HPDE6-E6E7 (cell line): ENCODE results near the gene SLX9.
"Not testable (repeated sequence)": the region's sequence is repeated elsewhere in the genome, so short reads cannot be mapped to it uniquely, and the experiment has no call there.

Experiments
- DNase-seq: peaks from one replicate; pipeline ENCODE4 v3.0.0; 2011; ENCODE audit warnings: missing footprints; ENCODE audit errors: extremely low spot score

The SLX9 gene

DNA sequence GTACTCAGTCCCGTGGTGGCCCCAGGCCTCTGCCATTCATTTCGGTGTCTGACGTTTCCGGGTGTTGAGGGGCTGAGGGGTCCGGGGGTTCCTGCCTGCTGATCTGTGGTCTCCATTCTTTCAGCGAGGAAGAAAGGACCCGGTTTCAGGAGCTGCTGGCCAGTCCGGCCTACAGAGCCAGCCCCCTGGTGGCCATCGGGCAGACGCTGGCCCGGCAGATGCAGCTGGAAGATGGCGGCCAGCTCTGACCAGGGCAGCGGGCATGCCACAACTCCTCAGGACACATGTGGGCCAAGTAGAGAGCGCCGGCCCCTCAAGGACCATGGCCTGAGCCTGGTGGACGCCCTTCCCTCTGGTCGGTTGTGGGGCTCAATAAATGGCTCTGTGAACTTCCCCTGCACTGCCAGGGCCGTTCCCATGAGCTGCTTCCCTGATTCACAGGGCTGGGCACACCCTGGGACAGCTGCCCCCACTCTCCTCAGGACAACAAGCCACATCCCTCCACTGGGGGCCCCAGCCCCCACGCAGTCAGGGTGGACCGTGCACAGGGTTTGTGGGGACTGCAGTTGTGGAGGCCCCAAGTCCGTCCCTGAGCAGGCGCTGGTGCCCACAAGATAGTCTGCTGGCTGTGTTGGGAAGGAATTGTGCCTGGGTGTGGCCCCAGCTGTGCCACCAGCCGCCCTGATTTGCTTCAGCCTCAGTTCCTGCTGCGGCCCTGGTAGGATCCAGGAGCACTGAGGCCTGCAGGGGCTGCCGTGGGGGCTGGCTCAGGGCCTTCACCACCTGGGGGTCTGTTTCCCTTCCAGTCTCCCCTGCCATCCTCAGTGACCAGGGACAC, 36.9 kb downstream of the SLX9 start:
- not testable (repeated sequence) for DNase-seq

DNA sequence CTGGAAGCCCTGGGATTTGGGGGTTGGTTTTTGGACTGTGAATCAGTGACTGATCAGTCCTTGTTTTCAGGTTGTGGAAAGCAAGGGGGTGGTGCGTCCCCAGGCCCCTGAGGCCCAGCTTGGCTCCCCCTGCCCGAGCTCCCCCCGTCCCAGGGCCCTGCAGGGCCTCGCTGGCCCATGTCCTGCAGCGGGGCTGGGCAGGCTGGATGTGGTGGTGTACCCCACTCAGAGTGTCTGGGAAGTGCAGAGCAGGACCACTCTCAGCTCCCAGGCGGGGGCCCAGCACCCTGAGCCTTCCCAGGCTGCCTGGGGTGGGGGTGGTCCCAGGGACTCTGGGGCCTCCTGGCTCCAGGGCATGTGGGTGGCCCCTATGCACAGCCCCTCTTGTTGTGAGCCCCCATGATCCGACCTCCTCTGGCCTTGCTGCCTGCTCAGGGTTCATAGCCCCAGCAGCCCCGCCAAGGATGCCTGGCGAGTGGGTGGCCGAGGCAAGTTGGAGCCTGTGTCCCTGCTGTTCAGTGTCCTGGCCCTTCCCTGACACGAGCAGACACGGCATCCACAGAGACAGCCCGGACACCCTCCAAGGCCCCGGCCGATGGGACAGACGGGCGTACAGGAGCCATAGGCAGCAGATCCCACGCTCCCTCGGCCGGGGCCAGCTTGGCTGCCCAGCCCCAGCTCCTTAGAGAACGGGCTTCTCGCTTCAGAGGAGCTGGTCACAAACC, 37.9 kb downstream of the SLX9 start:
- DNase-seq: no peak

DNA sequence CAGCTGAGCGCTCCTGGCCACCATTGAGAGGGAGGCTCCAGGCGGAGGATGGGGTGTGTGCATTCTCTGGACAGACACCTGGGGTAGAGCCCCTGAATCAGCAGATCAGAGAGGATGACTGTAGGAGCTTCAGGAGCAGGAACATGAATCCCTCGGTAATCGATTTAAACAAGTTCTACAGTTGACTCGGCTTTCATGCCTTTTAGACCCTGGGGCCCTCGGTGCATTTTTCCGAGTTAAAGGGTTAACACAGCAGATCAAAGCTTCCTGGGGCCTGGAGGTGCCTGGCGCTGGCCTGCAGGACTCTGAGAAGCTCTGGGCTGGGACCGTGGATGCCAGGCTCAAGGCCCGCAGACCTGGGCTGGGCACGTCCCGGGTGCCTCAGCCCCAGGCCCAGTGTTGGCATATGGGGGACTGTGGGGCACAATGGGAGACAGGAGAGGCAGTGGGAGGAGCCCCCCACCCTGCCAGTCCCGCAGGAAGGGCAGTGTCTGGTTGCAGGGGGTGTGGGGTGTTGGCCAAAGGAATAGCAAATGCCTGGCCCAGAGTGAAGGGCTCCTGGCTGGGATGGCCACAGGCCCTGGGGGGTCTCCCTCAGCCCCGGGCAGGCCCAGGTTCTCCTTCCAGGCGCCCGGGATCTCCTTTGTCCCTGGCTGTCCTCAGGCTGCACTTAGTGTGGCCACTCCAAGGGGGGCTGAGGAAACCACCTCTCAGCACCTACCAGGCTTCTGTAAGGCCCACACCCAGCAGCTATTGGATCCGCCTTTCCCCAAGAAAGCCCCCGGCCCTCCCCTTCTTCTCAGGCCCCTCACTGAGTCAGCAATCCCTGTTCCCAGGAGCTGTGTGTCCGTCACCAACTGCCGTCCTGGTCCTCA, 40.1 kb downstream of the SLX9 start:
- DNase-seq: no peak

DNA sequence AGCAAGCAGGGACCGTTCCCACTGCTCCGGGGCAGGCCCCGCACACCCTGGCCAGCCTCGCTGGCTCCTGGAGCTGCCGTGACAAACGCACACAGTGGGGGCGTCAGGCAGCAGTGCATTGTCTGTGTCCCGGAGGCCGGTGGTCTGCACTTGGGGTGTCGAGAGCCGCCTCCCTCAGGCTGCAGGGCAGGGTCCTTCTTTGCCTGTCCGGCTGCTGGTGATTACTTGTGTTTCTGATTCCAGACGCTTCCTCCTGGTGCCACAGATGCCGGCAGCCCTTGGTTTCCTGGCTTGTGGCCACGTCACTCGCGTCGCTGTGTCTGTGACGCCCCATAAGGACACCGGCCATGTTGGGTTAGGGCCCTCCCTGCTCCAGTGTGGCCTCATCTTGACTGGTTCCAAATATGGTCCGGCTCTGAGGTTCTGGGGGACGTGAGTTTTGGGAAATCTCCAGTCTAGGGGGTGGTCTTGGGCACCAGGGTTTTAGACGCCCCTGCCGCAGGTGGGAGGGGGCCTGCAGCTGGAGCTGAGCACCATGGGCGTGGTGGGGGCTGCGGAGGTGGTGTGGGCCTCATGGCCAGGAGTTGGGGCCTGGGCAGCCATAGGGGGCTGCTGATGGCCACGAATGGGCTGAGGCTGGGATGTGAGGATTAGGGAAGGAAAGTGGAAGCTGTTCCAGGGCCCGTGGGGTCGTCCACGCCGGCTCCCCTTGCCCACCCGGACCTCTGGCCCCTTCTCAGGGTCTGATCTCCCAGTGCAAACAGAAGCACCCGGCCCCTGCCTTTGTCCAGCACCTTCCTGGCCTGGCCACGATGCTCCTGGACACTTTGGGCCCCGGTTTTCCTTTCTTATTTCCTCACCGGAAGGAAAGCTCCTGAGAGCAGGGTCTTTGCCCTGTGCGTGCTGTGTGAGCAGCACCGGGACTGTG, 41.0 kb downstream of the SLX9 start:
- DNase-seq: no peak

DNA sequence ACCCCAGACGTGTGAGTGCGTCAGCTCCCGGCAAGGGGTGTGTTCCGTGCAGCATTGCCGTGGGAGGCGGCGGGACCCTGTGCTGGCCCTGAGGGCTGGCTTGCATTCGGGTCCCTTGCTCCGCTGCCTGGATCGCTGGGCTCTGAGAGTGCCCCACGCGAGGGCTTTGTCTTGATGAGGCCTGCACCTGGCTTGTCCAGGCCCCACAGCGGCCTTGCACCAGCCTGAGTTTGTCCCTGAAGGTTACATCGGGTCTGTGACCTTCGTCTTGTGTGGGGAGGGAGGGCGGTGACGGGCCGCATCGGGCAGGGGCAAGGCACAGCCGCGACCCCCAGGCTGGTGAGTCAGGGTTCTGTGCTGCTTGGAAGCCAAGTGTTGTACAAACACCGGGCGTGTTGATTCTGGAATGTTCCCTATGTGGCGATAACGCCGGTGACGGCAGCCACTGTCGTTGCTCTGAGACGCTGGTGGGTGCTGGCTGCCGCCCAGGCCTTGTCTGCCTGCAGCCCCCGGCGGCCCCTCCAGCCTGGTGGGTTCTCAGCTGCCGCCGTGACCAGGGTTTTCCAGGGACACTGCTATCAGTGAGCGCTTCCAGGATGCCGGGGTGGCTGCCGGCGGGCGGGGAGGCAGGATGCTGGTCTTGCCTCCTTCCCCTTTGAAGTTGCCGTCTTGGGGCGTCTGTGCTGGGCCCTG, 42.9 kb downstream of the SLX9 start:
- no peak for DNase-seq

DNA sequence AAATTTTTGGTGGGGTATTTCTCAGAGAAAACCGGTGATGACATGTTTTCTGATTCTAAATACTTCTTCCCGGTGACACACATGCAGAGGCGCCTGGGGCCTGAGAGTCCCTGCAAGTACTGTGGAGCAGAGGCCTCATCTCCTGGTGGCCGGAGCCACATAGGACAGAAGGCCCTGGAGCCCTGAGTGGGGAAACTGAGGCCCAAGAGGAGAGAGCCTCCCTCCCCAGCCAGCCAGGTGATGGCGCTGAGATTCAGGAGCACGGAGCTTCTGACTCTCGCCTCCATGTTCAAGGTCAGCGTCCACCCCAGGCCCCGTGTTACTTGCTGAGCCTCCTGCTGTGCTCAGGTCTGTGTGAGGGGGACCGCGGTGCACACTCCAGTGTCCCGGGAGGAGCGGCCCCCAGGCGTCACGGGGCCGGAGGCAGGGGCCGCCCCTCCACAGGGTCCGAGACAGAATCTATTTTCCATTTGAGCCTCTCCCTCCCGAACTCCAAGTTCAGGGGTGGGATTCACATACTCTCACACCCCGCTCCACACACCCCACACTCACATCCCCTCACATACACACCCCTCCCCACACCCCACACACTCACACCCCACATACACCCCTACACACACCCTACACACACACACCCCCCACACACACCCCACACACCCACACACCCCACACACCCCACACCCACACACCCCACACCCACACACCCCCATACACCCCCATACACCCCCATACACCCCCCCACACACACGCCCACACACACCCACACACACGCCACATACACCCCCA, 43.8 kb downstream of the SLX9 start:
- no peak for DNase-seq

DNA sequence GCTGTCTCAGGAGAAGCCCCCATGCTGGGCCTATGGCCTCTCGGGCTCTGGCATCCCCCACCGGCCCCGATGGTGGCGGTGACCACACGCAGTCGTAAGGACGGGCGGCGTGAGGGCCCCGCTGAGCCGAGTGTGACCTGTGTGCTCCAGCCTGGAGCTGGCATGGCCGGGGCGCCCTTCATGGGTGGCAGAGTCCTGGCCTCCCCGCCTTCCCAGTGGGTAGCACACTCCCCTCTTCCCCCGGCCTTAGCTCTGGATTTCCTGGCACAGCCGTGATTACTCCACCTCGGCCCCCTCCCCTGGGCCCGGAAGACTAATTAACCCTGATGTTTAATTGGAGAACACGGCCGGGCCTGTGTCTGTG, 44.6 kb downstream of the SLX9 start:
- no peak for DNase-seq

DNA sequence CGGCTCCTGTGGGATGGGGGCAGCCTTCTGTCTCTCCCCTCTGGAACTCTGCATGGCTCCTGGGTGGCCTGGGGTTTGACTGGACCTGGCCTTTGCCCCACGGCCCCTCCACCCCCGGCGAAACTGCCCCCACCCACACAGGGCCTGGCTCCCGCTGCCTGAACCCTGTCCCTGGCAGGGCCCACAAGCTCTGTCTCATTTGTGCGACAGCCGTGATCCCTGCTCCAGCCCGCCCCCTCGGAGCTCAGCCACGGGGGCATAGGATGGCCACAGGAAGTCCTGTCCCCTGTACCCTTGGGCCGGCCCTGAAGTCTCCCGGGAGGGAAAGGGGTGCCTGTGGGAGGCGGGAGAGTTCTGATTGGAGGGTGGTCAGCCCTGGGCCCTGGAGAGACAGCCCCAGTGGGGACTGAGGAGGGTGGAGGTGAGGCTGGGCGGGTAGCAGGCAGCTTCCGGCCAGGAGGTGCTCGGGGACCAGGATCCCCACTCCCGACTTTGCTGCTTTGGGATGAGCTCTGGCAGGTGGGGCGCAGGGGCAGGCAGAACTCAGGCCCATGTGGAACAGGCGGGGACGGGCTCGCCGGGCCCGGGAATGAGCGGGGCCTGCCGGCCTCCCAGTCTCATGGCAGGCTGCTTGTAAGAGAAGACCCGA, 45.1 kb downstream of the SLX9 start:
- no peak for DNase-seq

DNA sequence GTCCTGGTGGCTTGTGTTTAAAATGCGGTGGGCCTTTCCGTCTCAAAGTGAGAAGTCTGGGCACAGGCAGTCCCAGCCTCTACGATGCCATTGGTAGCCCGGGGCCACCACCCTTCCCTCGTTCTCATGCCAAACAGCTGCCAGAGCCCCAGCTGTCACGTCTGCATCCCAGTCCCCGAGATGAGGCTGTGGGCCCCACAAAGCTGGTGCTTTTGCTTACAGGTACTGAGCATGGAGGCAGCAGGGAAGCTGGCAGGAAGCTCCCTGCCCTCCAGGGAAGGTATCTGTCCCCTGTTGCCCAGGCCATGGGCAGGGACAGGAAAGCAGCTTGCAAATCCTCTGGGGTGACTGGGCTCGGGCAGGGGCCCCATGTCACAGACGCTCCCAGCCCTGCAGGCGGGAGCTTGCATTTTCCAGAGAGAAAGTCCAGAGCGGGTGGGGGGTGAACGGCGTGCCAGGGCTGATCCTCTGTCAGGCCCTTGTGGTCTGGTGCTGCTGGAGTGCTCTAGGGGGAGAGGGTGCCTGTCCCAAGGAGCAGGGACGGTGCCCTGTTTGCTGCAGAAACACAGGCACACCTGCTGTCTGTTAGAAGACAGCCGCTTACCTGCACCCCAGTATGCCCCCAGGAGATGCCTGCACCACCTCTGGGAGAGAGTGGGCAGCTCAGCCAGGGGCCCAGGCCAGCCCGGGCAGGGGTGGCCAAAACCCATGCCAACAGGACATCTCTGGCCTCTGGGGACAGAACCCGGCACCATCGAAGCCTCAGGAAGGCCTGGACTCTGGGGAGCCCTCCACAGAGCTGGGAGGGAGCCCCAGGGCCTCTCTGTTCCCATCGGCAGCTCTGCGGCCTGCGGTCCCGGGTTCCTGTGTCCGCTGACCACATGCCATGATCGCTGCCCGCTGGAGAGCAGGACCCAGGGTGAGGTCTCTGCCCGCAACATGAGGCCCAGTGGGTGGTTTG, 45.9 kb downstream of the SLX9 start:
- DNase-seq: no peak

DNA sequence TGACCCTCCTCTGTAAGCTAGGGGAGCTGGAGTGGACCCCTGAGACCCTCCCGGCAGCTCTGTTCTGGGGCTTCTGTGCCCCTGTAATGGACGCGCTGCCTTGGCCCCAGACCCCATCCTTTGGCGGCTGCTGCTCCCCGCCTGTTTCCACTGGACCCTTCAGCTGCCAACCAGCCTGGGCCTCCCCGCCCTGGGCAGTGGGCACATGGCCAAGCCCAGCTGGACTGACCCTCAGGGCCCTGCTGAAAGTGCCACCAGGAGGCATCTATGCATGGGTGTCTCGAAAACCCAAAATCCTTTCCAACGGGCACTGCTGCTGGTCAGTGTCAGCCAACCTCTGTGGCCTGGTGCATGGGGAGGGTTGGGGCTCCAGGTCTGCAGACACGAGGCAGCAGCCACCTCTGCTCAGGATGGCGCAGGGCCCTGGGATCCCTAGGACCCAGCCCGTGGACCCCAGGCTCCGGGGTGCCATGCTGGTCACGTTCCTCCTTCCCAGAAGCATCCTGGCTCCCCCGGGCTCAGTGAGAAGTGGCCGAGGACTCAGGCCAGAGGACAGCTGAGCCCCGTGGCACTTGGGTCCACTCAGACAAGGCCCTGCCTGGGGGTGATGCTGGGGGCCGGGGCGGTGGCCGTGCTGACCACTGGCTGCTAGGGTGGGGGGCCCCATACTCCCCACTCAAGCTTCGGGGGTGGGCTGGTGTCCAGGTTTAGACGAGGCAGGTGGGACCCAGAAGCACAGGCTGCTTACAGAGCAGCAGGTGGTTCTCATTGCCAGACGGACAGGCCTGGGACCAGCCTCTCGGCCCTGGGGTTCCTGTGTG, 46.9 kb downstream of the SLX9 start:
- DNase-seq: no peak

DNA sequence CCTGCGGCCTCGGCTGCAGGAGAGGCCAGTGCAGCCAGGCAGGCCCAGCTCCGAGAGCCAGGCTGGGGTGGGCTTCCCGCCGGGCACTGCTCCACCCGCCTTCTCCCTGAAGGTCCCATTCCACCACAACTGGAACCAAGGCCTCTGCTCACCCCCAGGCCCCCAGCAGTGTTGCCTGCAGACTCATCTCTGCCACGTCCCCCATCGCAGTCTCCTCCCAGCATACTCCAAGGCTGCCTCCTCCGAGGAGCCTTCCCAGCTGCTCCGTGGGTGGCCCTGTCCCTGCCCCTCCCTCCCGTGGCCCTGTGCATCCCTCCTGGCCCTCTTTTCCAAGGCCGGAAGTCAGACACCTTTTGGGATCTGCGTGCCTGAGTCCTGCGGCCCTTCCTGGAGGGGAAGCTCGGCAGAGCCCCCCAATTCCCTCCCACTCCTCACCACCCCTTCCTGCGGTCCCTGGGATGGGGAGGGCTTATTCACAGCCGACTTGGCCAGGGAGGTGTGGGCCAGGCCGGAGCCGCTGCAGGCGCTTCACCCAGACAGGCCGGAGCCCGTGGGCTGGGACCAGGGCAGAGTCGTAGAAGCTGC, 47.6 kb downstream of the SLX9 start:
- DNase-seq: no peak

DNA sequence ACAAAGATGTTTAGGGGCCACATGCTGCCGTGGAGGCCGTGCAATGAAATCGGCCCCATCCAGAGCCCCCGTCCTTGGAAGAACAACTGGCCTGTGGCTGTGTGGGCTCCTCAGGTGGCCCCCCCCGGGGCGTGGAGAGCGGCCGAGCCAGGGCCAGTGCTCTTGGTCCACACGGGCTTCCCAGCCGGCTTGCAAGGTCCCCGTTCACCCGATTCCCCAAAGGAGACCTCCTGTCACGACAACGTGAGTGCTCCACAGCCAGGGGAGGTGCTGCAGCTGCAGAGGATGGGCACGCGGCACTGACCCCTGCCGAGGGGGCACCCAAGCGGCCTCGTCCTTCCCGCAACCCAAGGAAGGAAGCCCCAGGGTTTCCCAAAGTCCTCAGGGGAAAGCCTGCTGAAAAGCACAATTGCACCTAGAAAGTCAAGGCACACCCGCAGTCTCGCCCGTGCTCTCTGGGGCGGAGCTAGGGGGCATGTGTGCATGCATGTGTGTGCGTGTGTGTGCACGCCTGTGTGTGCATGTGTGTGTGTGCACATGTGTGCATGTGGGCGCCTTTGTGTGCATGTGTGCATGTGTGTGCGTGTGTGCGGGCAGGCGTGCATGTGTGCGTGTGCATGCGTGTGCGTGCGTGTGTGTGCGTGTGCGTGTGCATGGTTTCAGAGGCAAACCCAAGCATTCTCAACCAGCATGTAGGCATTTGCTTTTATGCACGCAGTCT, 48.2 kb downstream of the SLX9 start:
- DNase-seq: no peak

DNA sequence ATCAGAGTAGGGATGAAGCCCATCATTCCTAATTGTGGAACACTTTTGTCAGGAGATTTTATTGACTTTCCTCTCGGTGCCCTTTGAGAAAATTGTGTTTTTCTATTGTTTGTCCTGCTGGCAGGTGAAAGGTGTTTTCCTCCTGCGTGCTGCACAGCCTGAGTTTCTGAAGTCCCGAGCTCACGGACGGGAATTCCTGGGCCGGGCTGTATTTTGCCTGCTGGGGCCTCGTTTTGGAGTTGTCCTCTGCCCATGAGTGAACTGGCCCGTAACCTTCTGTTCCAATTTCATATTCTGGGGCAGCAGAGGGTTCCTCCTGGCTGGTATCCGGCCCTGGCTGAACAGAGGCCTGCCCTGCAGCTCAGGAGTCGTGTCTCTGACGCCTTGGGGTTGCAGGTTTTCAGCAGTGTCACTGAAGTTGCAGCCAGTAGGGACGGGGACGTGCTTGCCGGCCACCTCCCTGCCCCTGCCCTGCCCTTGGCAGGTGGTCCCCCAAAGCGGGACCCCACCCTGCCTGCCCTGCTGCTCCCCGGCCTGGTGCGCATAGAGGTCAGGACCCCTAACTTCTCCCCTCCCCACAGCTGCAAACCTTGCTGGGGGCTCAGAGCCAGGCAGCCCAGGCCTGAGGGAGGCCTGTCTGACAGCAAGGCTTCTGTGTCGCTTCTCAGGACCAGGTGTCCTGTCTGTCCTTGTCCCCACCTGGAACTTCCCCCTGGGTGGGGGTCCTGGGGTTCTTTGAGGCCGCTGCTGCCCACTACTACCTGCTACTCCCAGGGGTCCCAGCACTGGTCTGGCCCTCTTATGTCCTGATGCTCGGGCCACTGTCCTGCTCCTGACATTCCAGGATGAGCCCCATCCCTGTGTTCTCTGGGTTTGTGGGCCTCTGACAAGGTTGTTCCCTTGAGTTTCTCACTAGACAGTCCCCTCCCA, 49.0 kb downstream of the SLX9 start:
- DNase-seq: no peak

DNA sequence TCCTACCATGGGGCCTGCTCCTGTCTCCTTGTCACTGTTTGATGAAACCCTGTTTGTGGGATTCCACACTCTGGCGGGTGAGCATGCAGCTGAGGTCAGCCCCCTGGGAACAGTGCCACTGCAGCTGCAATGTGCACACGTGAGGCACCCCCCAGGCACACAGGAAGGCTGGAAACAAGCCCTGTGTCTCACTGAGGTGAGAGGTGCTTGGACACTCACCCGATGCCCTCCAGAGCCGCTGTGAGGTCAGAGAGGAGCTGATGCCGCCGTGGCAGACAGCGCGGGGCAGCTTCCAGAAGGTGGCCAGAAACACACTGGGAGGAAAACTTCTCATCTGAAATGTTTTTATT, 49.7 kb downstream of the SLX9 start:
- no peak for DNase-seq
